GM18507 (cell line): ENCODE measurements around the gene USP11.

Source experiments
- DNase-seq: peaks from one replicate; pipeline ENCODE4 v3.0.0; 2011; ENCODE audit warnings: low read depth; ENCODE audit not compliant: insufficient read length; ENCODE audit errors: extremely low spot score
- FAIRE-seq: peaks from 2 replicates; lab custom pipeline; 2011; peaks lifted over from hg19 to GRCh38; lab: Jason Lieb, UNC

The USP11 gene

GRCh38 chrX:47232803-47233332 is at the start of gene USP11:
USP11 (plus strand) TSS chrX:47233009; CDS start chrX:47233044, 35 bp downstream.
- FAIRE-seq (peak; percentile 78), DNase-seq (no peak)

- no peak for DNase-seq
- FAIRE-seq = no peak
Observed at GRCh38 chrX:47184486-47184885, 48.3 kb upstream of the USP11 start.

- FAIRE-seq (no peak), DNase-seq (no peak)
Observed at GRCh38 chrX:47185241-47185640, 47.6 kb upstream of the USP11 start.

- no peak for DNase-seq
- FAIRE-seq = no peak
Observed at GRCh38 chrX:47186096-47186740, 46.6 kb upstream of the USP11 start.

- DNase-seq (no peak), FAIRE-seq (no peak)
Observed at GRCh38 chrX:47187106-47187677, 45.6 kb upstream of the USP11 start.

GRCh38 chrX:47189906-47190305 is 42.9 kb upstream of the USP11 start:
- FAIRE-seq (no peak), DNase-seq (no peak)

- FAIRE-seq (peak; percentile 96), DNase-seq (peak; percentile 68)
Observed at GRCh38 chrX:47190445-47191269, 42.2 kb upstream of the USP11 start.

- FAIRE-seq (peak; percentile 89), DNase-seq (no peak)
Observed at GRCh38 chrX:47191331-47191730, 41.5 kb upstream of the USP11 start.

GRCh38 chrX:47191806-47192401 is 40.9 kb upstream of the USP11 start:
- DNase-seq (no peak), FAIRE-seq (peak; percentile 46)

GRCh38 chrX:47193475-47194193 is 39.2 kb upstream of the USP11 start, which contains the start of gene UBA1:
UBA1 (plus strand) TSS chrX:47193829; CDS start chrX:47198803, 4,974 bp downstream.
- DNase-seq (peak; percentile 53), FAIRE-seq (peak; percentile 97)

GRCh38 chrX:47194194-47194787 is 38.5 kb upstream of the USP11 start:
- DNase-seq = no peak

GRCh38 chrX:47196098-47196497 is 36.7 kb upstream of the USP11 start:
- DNase-seq = no peak
- no peak for FAIRE-seq

More at GRCh38 chrX:47194194-47194787, 38.5 kb upstream of the USP11 start:
- peak; percentile 42 for FAIRE-seq

- no peak for FAIRE-seq
- no peak for DNase-seq
Observed at GRCh38 chrX:47197526-47197925, 35.3 kb upstream of the USP11 start.

- FAIRE-seq = no peak
- DNase-seq = no peak
Observed at GRCh38 chrX:47198026-47198686, 34.7 kb upstream of the USP11 start.

GRCh38 chrX:47198687-47199080 is 34.1 kb upstream of the USP11 start:
- DNase-seq (no peak), FAIRE-seq (no peak)

GRCh38 chrX:47199286-47199685 is 33.5 kb upstream of the USP11 start:
- DNase-seq = no peak
- FAIRE-seq = no peak

- FAIRE-seq = no peak
- DNase-seq = no peak
Observed at GRCh38 chrX:47200385-47201150, 32.2 kb upstream of the USP11 start.
